Activated CD8-positive, alpha-beta memory T cell treated with anti-CD3 and anti-CD28 coated beads for 24 hours (primary cell): Measurements from ENCODE around the gene KLHL13.
"Not testable (repeated sequence)": the region's sequence is repeated elsewhere in the genome, so short reads cannot be mapped to it uniquely, and the experiment has no call there.

ENCODE experiments used
- DNase-seq: peaks from one replicate; pipeline ENCODE4 v3.0.0-alpha.2; 2020

Gene KLHL13

GRCh38 chrX:118116713-118117550 lies at the start of gene KLHL13:
Gene KLHL13, minus strand, starts transcription at chrX:118116810. Its CDS starts 88,337 bp downstream, at chrX:118028473.
- DNase-seq: peak; percentile 65

GRCh38 chrX:118164138-118164537 lies 47.5 kb upstream of the KLHL13 start:
- DNase-seq: no peak

- DNase-seq: no peak
Observed at GRCh38 chrX:118156953-118157608, 40.5 kb upstream of the KLHL13 start.

GRCh38 chrX:118156254-118156952 lies 39.8 kb upstream of the KLHL13 start:
- no peak for DNase-seq

GRCh38 chrX:118153270-118153669 lies 36.7 kb upstream of the KLHL13 start:
- no peak for DNase-seq

- no peak for DNase-seq
Observed at GRCh38 chrX:118152721-118153120, 36.1 kb upstream of the KLHL13 start.

- DNase-seq: no peak
Observed at GRCh38 chrX:118148737-118149136, 32.1 kb upstream of the KLHL13 start.

- not testable (repeated sequence) for DNase-seq
Observed at GRCh38 chrX:118147771-118148170, 31.2 kb upstream of the KLHL13 start.

GRCh38 chrX:118143578-118143977 lies 27.0 kb upstream of the KLHL13 start:
- no peak for DNase-seq

- DNase-seq: no peak
Observed at GRCh38 chrX:118131336-118131735, 14.7 kb upstream of the KLHL13 start.

- no peak for DNase-seq
Observed at GRCh38 chrX:118129681-118130080, 13.1 kb upstream of the KLHL13 start.

GRCh38 chrX:118128724-118129123 lies 12.1 kb upstream of the KLHL13 start:
- DNase-seq: no peak

GRCh38 chrX:118126286-118126685 lies 9.7 kb upstream of the KLHL13 start:
- no peak for DNase-seq

GRCh38 chrX:118124243-118124642 lies 7.6 kb upstream of the KLHL13 start:
- DNase-seq: not testable (repeated sequence)

- DNase-seq: no peak
Observed at GRCh38 chrX:118117741-118118140, 1.1 kb upstream of the KLHL13 start.

- DNase-seq: no peak
Observed at GRCh38 chrX:118115953-118116712, 477 bp downstream of the KLHL13 start.

- DNase-seq: no peak
Observed at GRCh38 chrX:118114971-118115370, 1.6 kb downstream of the KLHL13 start.

GRCh38 chrX:118109065-118109464 lies 7.5 kb downstream of the KLHL13 start:
- no peak for DNase-seq

GRCh38 chrX:118108304-118108703 lies 8.3 kb downstream of the KLHL13 start:
- DNase-seq: no peak

GRCh38 chrX:118100091-118100490 lies 16.5 kb downstream of the KLHL13 start:
- no peak for DNase-seq

- DNase-seq: no peak
Observed at GRCh38 chrX:118088084-118088483, 28.5 kb downstream of the KLHL13 start.

- DNase-seq: no peak
Observed at GRCh38 chrX:118074196-118074595, 42.4 kb downstream of the KLHL13 start.
